Activated naive CD8-positive, alpha-beta T cell treated with anti-CD3 and anti-CD28 coated beads, Interleukin-2, amount 10 ng/mL, durations not matched to agents 7 days and 5 days (primary cell): ENCODE data around the gene SCN1B. TPM values are rescaled to one million over a fixed set of nuclear protein-coding genes. Genes with fewer than 3 reads are reported as not detected.
"Not testable (repeated sequence)": the region's sequence is repeated elsewhere in the genome, so short reads cannot be mapped to it uniquely, and the experiment has no call there.

Experiments used
- ATAC-seq: fragments of 150-1000 bp; cut with Tn5 transposase; one replicate; pipeline ENCODE4 v1.10.0; 2021; ENCODE audit warnings: low read depth, moderate library complexity
- POLR2A ChIA-PET: fragments of 350-600 bp; sonication (Branson Sonifier 250); formaldehyde crosslinking; loops from one replicate; lab custom pipeline; 2021; ENCODE audit warnings: antibody characterized with exemption; lab: Charles Lee
- DNase-seq: peaks from one replicate; pipeline ENCODE4 v3.0.0; 2021
- H3K27ac Mint-ChIP-seq: one replicate; pipeline ENCODE4 v1.8.0; 2022; ENCODE audit warnings: mild to moderate bottlenecking, mixed read lengths
- H3K27me3 Mint-ChIP-seq: one replicate; pipeline ENCODE4 v1.8.0; 2022; ENCODE audit warnings: mild to moderate bottlenecking, moderate library complexity, mixed read lengths
- H3K36me3 Mint-ChIP-seq: one replicate; pipeline ENCODE4 v1.8.0; 2021; ENCODE audit warnings: mild to moderate bottlenecking, mixed read lengths
- H3K4me1 Mint-ChIP-seq: one replicate; pipeline ENCODE4 v1.8.0; 2021; ENCODE audit warnings: mixed read lengths
- H3K4me3 Mint-ChIP-seq: one replicate; pipeline ENCODE4 v1.8.0; 2022; ENCODE audit warnings: mild to moderate bottlenecking, moderate library complexity, mixed read lengths
- H3K9me3 Mint-ChIP-seq: one replicate; pipeline ENCODE4 v1.8.0; 2021; ENCODE audit warnings: mixed read lengths
- total RNA-seq, 2 experiments: library from RNA; stranded (reverse); gene quantifications; one replicate each; pipeline ENCODE4 v1.2.3, GENCODE V29; 2021

The SCN1B gene
- total RNA-seq, 2 experiments from 2014 or later, result 0.85 to 1.2 TPM

- no peak overlapping the region for H3K4me3 Mint-ChIP-seq
- DNase-seq (no peak), ATAC-seq (no peak)
- H3K9me3 Mint-ChIP-seq, result no peaks in the 10 kb centered on the region
- H3K27ac Mint-ChIP-seq, result no peak overlapping the region
- H3K27me3 Mint-ChIP-seq, result no peaks in the 10 kb centered on the region
- H3K4me1 Mint-ChIP-seq, result peaks cover 41% of the 10 kb centered on the region
- POLR2A ChIA-PET, result interaction anchor here (0.7 to 2.7 kb wide), 2 partner anchors 9 to 20 kb away, joined by 3 to 8 read pairs; no protein-coding TSS in a partner anchor
- peaks cover 2% of the 10 kb centered on the region for H3K36me3 Mint-ChIP-seq
These were observed 35.4 kb upstream of the SCN1B start for GRCh38 chr19:34994643-34995541.

GRCh38 chr19:34995551-34995950, 34.7 kb upstream of the SCN1B start:
- H3K27me3 Mint-ChIP-seq, result no peaks in the 10 kb centered on the region
- no peak for ATAC-seq
- POLR2A ChIA-PET, result interaction anchor here (0.7 to 2.7 kb wide), 5 partner anchors 10 to 19 kb away, joined by 3 to 10 read pairs (median 5); no protein-coding TSS in a partner anchor
- no peaks in the 10 kb centered on the region for H3K9me3 Mint-ChIP-seq
- no peak for DNase-seq
- H3K4me1 Mint-ChIP-seq, result peaks cover 38% of the 10 kb centered on the region
- no peak overlapping the region for H3K4me3 Mint-ChIP-seq
- peaks cover 2% of the 10 kb centered on the region for H3K36me3 Mint-ChIP-seq
- H3K27ac Mint-ChIP-seq, result peak overlapping the region; percentile 87

- H3K27me3 Mint-ChIP-seq, result no peaks in the 10 kb centered on the region
- peak overlapping the region; percentile 58 for H3K4me3 Mint-ChIP-seq
- DNase-seq (no peak), ATAC-seq (peak; percentile 10)
- H3K36me3 Mint-ChIP-seq, result peaks cover 13% of the 10 kb centered on the region
- POLR2A ChIA-PET, result interaction anchor here (0.5 to 2.7 kb wide), 7 partner anchors 8 to 701 kb away, joined by 3 to 10 read pairs (median 5); partner anchors contain the start of gene FXYD5
- H3K9me3 Mint-ChIP-seq, result no peaks in the 10 kb centered on the region
- peak overlapping the region; percentile 87 for H3K27ac Mint-ChIP-seq
- H3K4me1 Mint-ChIP-seq, result peaks cover 40% of the 10 kb centered on the region
These were observed 33.1 kb upstream of the SCN1B start for GRCh38 chr19:34997071-34997617.

GRCh38 chr19:34998224-34998623, 32.0 kb upstream of the SCN1B start:
- peaks cover 21% of the 10 kb centered on the region for H3K36me3 Mint-ChIP-seq
- not testable (repeated sequence) for H3K9me3 Mint-ChIP-seq, DNase-seq, ATAC-seq, H3K27me3 Mint-ChIP-seq
- H3K4me3 Mint-ChIP-seq, result peak overlapping the region; percentile 58
- POLR2A ChIA-PET, result interaction anchor here (1.1 to 4.0 kb wide), 2 partner anchors 13 to 26 kb away, joined by 4 to 21 read pairs; no protein-coding TSS in a partner anchor
- H3K4me1 Mint-ChIP-seq, result peaks cover 47% of the 10 kb centered on the region
- H3K27ac Mint-ChIP-seq, result peak overlapping the region; percentile 87

- Mint-ChIP-seq H3K4me1 (peaks cover 52% of the 10 kb centered on the region), H3K27me3 (no peaks in the 10 kb centered on the region), H3K4me3 (peak overlapping the region; percentile 91), H3K27ac (peak overlapping the region; percentile 87), H3K36me3 (peaks cover 20% of the 10 kb centered on the region), H3K9me3 (no peaks in the 10 kb centered on the region)
- ATAC-seq (no peak), DNase-seq (no peak)
- POLR2A ChIA-PET, result interaction anchor here (0.7 to 4.0 kb wide), 4 partner anchors 9 to 35 kb away, joined by 3 to 21 read pairs (median 7); partner anchors contain the start of gene ZNF792
These were observed 31.3 kb upstream of the SCN1B start for GRCh38 chr19:34998777-34999497.

- POLR2A ChIA-PET, result interaction anchor here (0.7 to 4.0 kb wide), 4 partner anchors 10 to 36 kb away, joined by 3 to 21 read pairs (median 7); partner anchors contain the start of gene ZNF792
- DNase-seq (peak; percentile 85), ATAC-seq (peak; percentile 33)
- Mint-ChIP-seq H3K4me1 (peaks cover 54% of the 10 kb centered on the region), H3K27me3 (no peaks in the 10 kb centered on the region), H3K4me3 (peak within 1 kb of the TSS; percentile 91), H3K9me3 (no peaks in the 10 kb centered on the region), H3K27ac (peak within 1 kb of the TSS; percentile 95), H3K36me3 (peaks cover 21% of the 10 kb centered on the region)
These were observed 30.6 kb upstream of the SCN1B start, which contains the start of gene GRAMD1A for GRCh38 chr19:34999498-35000337. Gene GRAMD1A, plus strand, starts transcription at chr19:35000323. Its CDS starts 156 bp downstream, at chr19:35000479.

GRCh38 chr19:35000338-35000646, 30.0 kb upstream of the SCN1B start:
- POLR2A ChIA-PET, result interaction anchor here (1.4 to 4.0 kb wide), 5 partner anchors 8 to 37 kb away, joined by 5 to 21 read pairs (median 10); partner anchors contain the start of gene ZNF792
- peak; percentile 25 for ATAC-seq
- peaks cover 54% of the 10 kb centered on the region for H3K4me1 Mint-ChIP-seq
- H3K27me3 Mint-ChIP-seq, result no peaks in the 10 kb centered on the region
- DNase-seq, result no peak
- H3K27ac Mint-ChIP-seq, result no peak overlapping the region
- peak overlapping the region; percentile 53 for H3K4me3 Mint-ChIP-seq
- H3K9me3 Mint-ChIP-seq, result no peaks in the 10 kb centered on the region
- peaks cover 21% of the 10 kb centered on the region for H3K36me3 Mint-ChIP-seq

GRCh38 chr19:35000647-35001501, 29.4 kb upstream of the SCN1B start:
- H3K4me3 Mint-ChIP-seq, result peak overlapping the region; percentile 90
- H3K9me3 Mint-ChIP-seq, result no peaks in the 10 kb centered on the region
- H3K27ac Mint-ChIP-seq, result peak overlapping the region; percentile 95
- peak; percentile 64 for DNase-seq
- peak; percentile 24 for ATAC-seq
- H3K27me3 Mint-ChIP-seq, result no peaks in the 10 kb centered on the region
- H3K4me1 Mint-ChIP-seq, result peaks cover 57% of the 10 kb centered on the region
- POLR2A ChIA-PET, result interaction anchor here (0.7 to 4.0 kb wide), 8 partner anchors 8 to 37 kb away, joined by 3 to 21 read pairs (median 5); partner anchors contain the start of gene ZNF792
- H3K36me3 Mint-ChIP-seq, result peaks cover 25% of the 10 kb centered on the region

GRCh38 chr19:35002037-35002535, 28.2 kb upstream of the SCN1B start:
- Mint-ChIP-seq H3K9me3 (no peaks in the 10 kb centered on the region), H3K27me3 (no peaks in the 10 kb centered on the region), H3K4me3 (peak overlapping the region; percentile 90), H3K36me3 (peaks cover 25% of the 10 kb centered on the region), H3K27ac (peak overlapping the region; percentile 95), H3K4me1 (peaks cover 51% of the 10 kb centered on the region)
- DNase-seq (no peak), ATAC-seq (no peak)
- POLR2A ChIA-PET, result interaction anchor here (0.6 to 2.0 kb wide), 7 partner anchors 9 to 38 kb away, joined by 3 to 17 read pairs (median 4); partner anchors contain the start of gene ZNF792

GRCh38 chr19:35004517-35005255, 25.6 kb upstream of the SCN1B start:
- H3K36me3 Mint-ChIP-seq, result peaks cover 29% of the 10 kb centered on the region
- peaks cover 37% of the 10 kb centered on the region for H3K4me1 Mint-ChIP-seq
- no peak overlapping the region for H3K27ac Mint-ChIP-seq
- POLR2A ChIA-PET, result no interaction called here
- H3K27me3 Mint-ChIP-seq, result no peaks in the 10 kb centered on the region
- H3K4me3 Mint-ChIP-seq, result no peak overlapping the region
- DNase-seq (no peak), ATAC-seq (no peak)
- H3K9me3 Mint-ChIP-seq, result no peaks in the 10 kb centered on the region
